NCI-H345 treated with DMSO at 0.1 percent for 48 hours (cell line): ENCODE data around the gene CREBZF.

Experiments used
- DNase-seq: peaks from one replicate; lab custom pipeline; 2025; ENCODE audit not compliant: unreplicated experiment; lab: John Stamatoyannopoulos, UW

The CREBZF gene, protein sequence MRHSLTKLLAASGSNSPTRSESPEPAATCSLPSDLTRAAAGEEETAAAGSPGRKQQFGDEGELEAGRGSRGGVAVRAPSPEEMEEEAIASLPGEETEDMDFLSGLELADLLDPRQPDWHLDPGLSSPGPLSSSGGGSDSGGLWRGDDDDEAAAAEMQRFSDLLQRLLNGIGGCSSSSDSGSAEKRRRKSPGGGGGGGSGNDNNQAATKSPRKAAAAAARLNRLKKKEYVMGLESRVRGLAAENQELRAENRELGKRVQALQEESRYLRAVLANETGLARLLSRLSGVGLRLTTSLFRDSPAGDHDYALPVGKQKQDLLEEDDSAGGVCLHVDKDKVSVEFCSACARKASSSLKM

DNA sequence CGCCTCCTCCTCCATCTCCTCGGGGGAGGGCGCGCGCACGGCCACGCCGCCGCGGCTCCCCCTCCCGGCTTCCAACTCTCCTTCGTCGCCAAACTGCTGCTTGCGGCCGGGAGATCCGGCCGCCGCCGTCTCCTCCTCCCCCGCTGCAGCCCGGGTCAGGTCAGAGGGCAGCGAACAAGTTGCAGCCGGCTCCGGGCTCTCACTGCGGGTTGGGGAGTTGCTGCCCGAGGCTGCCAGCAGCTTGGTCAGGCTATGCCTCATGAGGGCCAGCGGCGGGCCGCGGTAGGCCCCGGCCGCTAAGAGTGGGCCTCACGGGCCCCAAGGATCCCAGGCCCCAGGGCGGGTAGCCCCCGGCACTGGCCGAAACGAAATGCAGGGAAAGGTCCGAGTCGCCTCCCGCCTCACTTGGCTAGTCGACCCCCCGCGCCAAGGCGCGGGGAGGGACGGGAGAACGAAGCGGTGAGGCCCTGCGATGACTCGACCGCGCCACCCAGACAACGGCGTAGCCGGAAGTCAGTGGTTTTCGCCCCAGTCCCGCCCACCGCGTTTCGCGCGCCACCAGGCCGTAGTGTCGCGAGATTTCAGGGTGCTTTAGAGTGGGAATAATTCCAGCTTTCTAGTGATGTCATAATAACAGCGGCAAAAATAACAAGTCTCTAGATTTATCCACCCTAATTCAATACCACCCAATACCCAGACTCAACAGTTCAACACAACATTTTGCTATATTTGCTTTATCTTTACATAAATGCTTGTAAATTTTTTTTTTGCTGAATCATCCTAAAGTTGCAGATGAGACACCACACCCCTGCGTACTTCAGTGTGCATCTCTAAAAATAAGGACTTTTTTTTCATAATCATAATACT is at the start of gene CREBZF:
TSS of gene CREBZF (minus strand) at position 515 of the 867 bp plus-strand sequence. CDS start at position 261, 254 bp downstream.
- DNase-seq = peak; percentile 88

DNA sequence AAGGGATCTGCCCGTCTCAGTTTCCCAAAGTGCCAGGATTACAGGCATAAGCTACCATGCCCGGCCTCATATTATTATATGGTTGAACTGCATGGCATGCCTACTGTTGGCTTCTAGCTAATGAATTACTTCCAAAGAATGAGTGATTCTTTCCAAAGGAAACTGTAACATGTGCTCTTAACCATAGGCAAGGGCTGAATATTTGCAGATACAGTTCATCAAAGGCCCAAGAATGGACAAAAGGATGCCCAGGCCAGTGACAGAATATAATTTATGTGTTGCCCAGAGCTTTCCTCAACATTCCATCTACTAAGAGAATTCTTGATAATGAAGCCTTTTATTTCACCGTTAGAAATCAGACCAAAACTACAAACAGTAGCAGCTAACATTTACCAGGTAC is 48.0 kb upstream of the CREBZF start:
- DNase-seq = no peak

DNA sequence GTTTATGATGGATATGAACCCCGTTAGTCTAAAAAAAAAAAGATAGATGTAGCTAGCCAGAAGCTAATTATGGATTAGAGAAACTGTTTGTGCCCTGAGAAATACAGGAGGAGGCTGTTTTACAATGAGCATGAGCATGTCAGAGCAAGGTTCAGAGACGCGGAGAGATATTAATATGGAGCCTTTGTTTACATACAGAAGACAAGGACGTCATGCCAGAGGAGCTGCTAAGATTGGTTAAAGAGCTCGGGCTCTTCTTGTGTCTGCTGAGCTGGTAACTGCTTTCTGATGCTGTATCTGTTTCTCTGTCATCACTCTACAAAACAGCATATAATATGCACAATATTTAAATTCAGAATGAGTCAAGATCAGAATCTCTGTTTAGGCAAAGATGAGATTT is 46.0 kb upstream of the CREBZF start:
- no peak for DNase-seq

DNA sequence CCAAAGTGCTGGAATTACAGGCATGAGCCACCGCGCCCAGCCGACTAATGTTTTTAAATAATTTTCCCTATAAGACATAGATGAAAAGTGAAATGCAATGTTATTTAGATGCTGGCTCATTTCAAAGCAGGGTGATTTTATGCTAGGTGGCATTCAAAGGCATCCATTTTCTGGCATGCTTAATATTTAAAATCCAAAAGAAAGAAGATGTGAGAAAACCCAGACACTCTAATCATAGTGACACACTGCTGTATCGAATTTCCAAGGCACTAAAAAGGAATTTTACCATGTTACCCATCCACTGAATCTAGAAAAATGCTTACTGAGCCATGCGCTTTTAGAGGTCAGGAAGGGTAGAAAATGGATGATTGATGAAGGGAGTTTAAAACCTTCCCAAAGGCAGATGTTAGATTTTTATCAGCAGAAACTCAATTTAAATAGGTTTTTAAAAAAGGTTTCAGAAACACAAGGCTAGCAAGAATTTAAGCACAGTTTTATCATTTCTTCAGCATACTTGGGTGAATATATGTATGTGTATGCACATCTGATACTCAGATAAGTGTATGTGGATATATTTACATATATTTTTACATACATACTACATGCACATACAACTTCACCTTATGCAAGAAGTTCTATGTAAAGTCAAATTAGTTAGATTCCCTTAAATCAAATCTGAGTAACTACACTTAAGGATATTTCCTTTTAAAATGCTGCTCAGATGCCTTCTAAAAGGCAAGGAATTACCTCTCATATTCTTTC is 45.2 kb upstream of the CREBZF start:
- DNase-seq = no peak

DNA sequence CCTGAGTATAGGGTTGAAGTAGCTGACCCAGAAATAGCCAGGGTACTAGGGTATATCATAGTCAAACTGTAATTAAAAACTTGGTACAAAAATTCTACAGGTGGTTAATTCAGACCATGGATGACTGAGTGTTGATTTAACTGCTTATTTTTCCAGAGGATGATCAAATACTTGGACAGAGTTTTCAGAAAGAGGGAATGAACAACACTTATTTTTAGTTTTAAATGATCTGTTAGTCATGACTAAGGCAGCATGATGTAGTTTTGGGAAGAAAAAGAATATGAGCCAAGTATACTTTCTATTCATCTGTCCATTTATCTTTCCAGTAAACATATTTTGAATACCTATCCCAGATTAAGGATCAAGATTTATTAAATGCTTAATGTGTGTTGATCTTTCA is 40.9 kb upstream of the CREBZF start:
- DNase-seq = no peak

DNA sequence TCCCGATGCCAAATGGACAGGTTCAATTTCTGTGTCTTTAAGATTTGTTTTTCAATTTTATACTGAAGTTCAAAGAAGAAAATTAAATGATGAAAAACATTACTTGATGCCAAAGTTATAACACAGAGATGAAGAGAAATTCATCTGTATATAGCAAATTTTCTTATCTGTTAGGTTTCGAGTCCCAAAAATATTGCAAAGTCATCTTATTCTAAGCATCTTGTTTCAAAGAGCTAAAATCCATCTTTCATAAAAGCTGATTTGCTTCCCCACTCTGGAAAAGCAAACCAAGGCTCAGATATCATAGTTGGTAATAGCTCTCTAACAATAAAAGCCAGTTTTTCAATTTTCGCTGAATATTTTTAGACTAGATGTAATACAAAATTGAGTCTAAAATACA is 40.0 kb upstream of the CREBZF start:
- no peak for DNase-seq

DNA sequence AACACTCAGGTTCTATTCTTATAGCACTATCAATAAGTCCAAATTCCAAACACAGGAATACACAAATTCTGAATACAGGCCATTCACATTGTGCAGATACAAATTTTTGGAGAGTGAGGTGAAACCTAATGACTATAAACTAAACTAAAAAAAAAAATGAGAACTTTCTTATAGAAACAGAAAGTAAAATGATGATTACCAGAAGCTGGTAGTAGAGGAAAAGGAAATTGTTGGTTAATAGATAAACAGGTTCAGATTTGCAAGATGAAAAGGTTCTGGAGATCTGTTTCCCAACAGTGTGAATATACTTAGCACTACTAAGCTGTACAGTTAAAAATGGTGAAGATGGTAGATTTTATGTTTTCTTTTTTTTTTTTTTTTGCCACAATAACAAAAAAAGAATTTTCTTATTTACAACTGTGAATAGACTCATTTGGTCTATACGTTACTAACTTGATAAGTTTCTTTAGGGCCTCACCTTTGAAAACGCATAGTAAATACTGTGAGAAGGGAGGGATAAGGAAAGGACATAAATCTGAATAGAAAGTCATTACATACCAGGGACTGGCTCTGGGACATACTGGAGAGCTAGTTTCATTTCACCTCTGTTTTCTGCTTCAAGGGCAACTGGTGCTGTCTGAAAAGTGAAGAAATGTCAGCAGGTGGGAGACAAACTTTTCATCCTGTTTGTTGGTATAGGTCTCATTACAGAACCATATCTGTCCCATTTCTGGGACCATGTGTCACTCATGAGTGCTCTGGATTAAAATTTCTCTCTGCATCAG is 35.2 kb upstream of the CREBZF start:
- DNase-seq = no peak

DNA sequence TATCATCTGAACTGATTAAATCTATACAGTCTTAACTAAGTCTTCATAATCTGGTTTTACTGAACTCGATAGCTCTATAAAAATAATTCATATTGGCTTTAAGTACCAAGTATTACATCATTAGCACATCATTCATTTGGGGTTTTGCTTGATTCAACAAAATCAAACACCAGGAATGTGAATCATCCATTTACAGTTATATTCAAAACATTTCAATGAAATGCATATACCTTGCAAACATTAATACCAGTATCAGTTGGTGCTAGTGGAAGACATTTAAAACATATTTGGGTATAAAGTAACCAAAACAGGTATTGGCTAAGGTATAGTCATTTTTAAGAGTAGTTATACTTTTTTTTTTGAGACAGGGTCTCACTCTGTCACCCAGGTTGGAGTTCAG is 33.3 kb upstream of the CREBZF start:
- no peak for DNase-seq

DNA sequence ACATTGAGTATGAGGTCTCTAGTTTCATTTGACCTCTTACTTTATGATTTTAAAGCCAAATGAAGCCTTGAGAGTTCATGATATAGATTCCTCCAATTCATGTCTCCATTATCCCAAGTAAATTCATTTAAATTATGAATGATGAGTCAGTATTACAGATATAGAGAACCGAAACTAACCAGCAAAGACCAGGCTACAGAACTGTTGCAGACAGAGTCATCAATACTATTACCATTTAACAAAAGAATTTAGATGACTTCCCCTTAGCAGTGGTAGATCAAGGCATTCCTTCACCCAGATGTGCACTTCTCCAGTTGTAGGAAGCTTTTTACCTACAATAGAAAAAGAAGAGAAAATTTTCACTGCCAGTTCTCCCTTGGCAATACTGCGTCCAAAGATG is 32.8 kb upstream of the CREBZF start:
- no peak for DNase-seq

DNA sequence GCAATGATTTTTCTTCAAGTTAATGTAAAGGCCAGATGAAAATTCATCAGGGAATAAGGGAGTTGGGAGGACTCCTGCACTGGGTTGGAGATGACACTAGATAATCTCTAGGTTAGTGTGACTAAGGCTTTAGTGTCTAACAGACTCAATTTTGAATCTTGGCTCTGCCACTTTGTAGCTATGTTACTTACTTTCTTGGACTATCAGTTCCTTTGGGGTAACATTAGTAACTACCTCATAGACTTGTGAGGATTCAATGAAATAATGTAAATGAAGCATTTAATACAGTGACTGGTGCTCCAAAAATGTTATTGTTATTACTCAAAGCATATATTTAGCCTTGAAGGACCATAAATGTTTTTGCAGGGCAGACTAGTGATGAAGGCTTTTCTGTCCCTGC is 30.6 kb upstream of the CREBZF start:
- DNase-seq = no peak

DNA sequence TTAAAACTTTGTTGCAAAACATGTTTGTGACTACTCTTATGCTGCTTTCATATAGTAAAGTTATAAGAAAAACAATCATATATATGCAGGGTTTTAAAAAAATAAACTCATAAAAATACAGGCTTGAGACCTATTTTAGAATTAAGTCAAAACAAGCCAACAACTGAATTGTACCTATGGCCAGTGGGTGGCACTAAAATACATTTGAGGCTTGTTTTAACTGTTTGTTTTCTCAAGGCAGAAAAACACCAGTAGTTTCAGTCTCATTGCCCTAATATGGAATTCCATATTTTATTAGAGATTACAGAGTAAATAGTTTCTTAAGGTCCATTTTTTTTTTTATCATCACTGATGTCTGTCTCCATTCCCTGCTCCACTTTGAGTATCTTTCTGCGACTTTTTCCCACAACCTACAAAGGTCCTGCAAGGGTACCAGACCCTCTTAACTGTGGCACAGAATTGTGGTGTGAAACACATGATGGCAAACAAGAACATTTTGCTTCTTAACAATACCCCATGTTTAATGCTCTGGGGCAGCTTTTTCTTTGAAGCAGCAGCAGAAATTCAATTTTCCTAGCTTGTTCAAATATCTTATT is 29.6 kb upstream of the CREBZF start:
- DNase-seq = no peak

DNA sequence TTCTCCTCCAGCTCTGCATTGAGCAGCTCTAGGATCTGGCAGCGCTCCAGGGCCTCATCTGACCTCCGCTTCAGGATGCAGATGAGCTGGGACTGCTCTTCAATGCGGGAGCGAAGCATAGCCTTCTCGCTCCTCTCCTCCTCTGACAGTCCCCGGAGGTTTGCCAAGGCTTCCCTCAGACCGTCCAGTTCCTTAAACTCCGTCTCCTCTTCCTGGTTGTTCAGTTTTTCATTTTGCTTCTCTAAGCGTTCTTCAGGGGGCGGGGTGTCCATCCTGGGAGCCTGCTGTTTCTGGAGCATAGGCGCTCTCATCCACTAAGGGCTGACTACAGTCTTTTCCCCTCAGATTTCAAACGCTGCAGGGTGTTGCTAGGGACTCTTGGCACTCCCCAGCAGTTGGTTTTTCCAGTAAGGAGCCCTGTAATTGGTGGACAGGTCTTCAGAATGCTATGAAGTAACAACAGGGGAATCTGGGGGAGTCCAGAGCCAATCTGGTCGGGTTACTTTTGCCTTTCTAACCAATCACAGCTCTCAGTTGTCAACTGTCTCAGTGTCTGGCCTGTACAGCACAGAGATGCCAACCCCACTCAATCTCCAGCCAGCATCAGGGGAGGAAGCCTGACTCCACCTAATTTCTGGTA is 21.0 kb upstream of the CREBZF start, which contains the start of gene CCDC89:
TSS of gene CCDC89 (minus strand) at position 376 of the 640 bp plus-strand sequence. CDS start at position 311, 65 bp downstream.
- DNase-seq = peak; percentile 94

DNA sequence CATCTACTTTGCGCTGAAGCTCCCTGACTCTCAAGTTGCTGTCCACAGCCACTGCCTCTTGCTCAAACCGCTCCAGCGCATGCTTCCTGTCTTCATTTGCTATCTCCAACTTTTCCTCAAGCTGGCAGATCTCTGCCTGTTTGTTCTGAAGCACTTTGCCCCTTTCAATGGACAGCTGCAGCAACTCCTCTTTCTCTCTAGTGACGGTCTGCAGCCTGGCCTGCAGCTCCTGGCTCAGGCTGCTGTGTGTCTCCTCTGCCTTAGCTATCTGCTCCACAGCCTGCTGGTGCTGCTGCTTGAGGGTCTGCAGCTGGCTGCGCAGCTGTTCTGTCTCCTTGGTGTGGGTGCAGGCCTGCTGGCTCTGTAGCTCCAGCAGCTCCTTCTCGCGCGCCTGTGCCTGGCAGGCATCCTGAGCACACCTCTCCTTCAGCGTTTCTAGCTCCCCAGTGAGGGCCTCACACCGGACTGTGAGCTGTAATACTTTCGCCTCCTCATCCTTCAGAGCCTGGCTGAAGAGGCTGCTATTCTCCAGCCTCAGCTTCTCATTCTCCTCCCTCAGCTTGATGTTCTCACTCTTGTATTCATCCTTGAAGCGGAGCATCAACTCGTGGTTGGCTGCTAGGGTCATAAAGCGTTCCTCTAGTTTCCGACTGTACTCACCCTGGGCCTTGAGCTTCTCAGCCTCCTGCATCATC is 20.3 kb upstream of the CREBZF start:
- no peak for DNase-seq

DNA sequence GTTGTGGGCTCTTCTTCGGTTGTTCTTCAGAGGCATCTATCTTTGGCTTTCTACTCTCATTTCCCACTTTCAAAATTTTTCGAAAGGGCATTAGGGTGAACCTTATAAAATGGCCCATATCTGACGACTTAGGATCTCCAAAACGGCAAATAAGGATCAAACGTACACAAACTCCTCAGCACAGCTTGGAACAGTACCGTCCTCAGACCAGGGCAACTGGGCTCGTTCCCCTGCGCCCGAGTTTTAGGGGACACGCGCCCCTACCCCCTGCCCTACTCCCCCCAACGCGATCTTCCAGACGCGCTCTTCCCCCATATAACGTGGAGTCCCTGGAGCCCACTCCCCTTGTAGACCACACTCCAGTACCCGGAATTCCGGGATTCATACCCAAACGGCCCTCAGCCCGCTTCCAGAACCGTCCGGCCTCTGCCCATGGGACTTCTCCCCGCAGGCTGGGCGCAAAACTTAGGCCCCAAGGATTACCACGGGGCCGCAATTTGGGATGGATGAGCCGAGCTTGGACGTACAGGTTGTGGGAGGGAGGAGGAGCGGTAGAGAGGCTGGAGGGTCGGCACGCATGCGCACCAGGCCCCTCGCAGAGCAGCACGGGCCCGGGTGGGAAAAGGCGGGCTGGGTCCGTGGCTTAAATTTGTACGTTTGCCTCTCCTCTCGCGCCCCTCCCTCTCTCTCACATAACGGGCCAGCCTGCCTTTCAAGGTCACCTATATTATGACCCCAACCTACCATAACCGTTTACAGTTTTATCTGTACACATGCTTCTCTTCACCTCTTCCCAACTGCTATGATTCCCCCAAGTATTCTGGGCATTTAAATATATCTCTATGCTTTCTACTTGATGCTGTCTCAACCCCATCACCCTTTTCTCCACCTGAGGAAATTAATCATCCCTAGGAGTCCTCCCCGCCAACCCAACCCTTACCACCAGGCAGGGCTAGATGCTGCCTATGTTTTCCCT is 17.7 kb upstream of the CREBZF start:
- no peak for DNase-seq

DNA sequence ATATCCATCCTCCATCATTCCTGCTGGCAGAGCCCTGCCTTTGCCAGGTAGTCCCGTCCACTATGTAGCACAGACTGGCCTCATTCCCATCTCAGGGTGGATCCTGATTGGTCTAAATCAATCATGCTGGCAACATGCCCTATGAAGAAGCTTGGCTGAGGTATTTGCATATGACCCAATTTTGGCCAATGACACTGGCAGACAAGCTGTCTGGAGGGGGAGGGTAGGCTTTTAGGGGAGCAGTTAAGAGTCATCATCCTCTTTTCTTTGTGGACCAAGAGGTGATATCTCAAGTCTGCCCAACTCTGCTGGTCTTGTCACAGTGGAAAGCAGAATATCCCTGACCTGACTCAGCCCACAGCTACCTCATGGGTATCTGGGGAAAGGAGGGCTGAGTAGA is 16.0 kb upstream of the CREBZF start:
- DNase-seq = no peak

DNA sequence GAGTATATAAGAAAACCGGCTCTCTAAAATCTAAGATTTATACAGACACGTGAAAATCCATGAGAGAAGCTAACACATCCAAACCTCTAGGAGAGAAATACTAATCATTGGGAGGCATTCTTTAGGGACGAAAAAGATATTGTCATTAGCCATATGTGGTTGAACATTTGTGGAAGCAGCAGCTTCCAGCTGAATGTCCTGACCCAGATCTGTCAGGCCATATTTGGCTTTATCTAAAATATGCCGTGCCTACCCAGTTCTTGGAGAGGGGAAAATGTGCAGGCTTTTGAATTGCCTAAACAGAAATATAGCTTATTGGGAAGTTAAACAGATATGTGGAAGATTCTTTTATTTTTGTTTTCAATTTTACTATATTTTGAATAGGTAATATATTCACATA is 14.6 kb upstream of the CREBZF start:
- DNase-seq = no peak

DNA sequence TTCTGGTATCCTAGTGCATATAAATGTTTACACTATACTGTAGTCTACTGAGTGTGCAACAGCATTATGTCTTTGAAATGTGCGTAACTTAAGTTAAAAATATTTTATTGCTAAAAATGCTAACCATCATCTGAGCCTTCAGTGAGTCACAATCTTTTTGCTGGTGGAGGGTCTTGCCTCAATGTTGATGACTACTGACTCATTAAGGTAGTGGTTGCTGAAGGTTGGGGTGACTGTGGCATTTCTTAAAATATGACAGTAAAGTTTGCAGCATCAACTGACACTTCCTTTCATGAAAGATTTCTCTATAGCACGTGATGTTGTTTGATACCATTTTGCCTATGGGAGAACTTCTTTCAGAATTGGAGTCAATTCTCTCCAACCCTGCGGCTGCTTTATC is 8.5 kb upstream of the CREBZF start:
- DNase-seq = no peak
